ENCODE results near the gene MAST4.

GRCh38 chr5:67010684-67011409 lies 414.7 kb downstream of the MAST4 start:
- TF ChIP-seq CTCF (IDR thresholded peaks at IDR 0.05; ENCODE audit: insufficient read depth, low read length) (no peak), SPI1 (IDR thresholded peaks at IDR 0.05; ENCODE audit: borderline replicate concordance, low read depth) (no peak), REST (IDR thresholded peaks at IDR 0.05; ENCODE audit: insufficient replicate concordance, low read depth) (no peak)
